K562 (cell line): Measurements from ENCODE around the gene ZNF514. TPM values are rescaled to one million over a fixed set of nuclear protein-coding genes. Genes with fewer than 3 reads are reported as not detected.

ENCODE experiments used
- ATF4 ChIP-seq: fragments of 450-650 bp; formaldehyde crosslinking; IDR thresholded peaks from 2 replicates; pipeline ENCODE4 v1.4.0; 2022; ENCODE audit warnings: mild to moderate bottlenecking, moderate library complexity
- E2F3 ChIP-seq: fragments of 250-450 bp; sonication (Bioruptor Pico); IDR thresholded peaks from 2 replicates; pipeline ENCODE4 v1.4.0; 2020; ENCODE audit warnings: mild to moderate bottlenecking
- EGR1 ChIP-seq: fragments of 450-650 bp; conservative IDR thresholded peaks from 2 replicates; pipeline ENCODE4 v1.6.1; 2017; ENCODE audit warnings: mild to moderate bottlenecking
- ELF4 ChIP-seq: fragments of 450-650 bp; formaldehyde crosslinking; IDR thresholded peaks from 2 replicates; pipeline ENCODE4 v1.4.0; 2022; ENCODE audit warnings: missing genetic modification characterization
- ELK1 ChIP-seq: sonication (generic); formaldehyde crosslinking; IDR thresholded peaks from 2 replicates; pipeline ENCODE4 v1.8.1; 2022; ENCODE audit warnings: missing genetic modification reagents
- ETS2 ChIP-seq: IDR thresholded peaks from 2 replicates; pipeline ENCODE4 v1.6.1; 2016; ENCODE audit warnings: borderline replicate concordance, missing genetic modification characterization, mild to moderate bottlenecking, moderate library complexity, missing compliant biosample characterization; ENCODE audit not compliant: poor library complexity, severe bottlenecking
- FIP1L1 ChIP-seq: fragments of 200-400 bp; formaldehyde crosslinking; IDR thresholded peaks from 2 replicates; pipeline ENCODE4 v1.6.1; 2018; ENCODE audit warnings: mild to moderate bottlenecking, low read depth, low read length; ENCODE audit not compliant: poor library complexity, severe bottlenecking
- MBD1 ChIP-seq: fragments of 250-450 bp; sonication (Bioruptor Pico); IDR thresholded peaks from 2 replicates; pipeline ENCODE4 v1.8.0; 2022; ENCODE audit warnings: inconsistent platforms
- MNT ChIP-seq, 2 experiments: fragments of 450-650 bp; conservative IDR thresholded peaks; 2 replicates each; pipeline ENCODE4 v1.6.1; 2017; ENCODE audit warnings: mild to moderate bottlenecking in 2 of 2, moderate library complexity in 2 of 2
- RFX7 ChIP-seq: fragments of 250-450 bp; sonication (Bioruptor Pico); IDR thresholded peaks from 2 replicates; pipeline ENCODE4 v1.5.1; 2021; ENCODE audit warnings: mild to moderate bottlenecking
- VEZF1 ChIP-seq: fragments of 200-800 bp; sonication (Bioruptor generic); IDR thresholded peaks from 2 replicates; pipeline ENCODE4 v1.6.1; 2017; ENCODE audit warnings: missing genetic modification characterization, missing compliant biosample characterization
- ZBTB11 ChIP-seq, 3 experiments: fragments of 200-800 bp in 1 of 3; fragments of 250-450 bp in 1 of 3; fragments of 450-650 bp in 1 of 3; sonication (Bioruptor Pico) in 1 of 3; sonication (Bioruptor generic) in 1 of 3; formaldehyde crosslinking in 1 of 3; IDR thresholded peaks; 2 replicates each; pipeline versions ENCODE4 v1.6.1 to v1.8.0; 2016 to 2022; ENCODE audit warnings: mild to moderate bottlenecking in 2 of 3, missing genetic modification characterization in 2 of 3, missing compliant biosample characterization in 1 of 3, moderate library complexity in 1 of 3
- ZNF444 ChIP-seq: fragments of 250-450 bp; sonication (Bioruptor Pico); IDR thresholded peaks from 2 replicates; pipeline ENCODE4 v1.4.0; 2020; ENCODE audit warnings: mild to moderate bottlenecking, moderate library complexity
- ZNF699 ChIP-seq: fragments of 250-450 bp; sonication (Bioruptor Pico); IDR thresholded peaks from 2 replicates; pipeline ENCODE4 v1.8.0; 2021; ENCODE audit warnings: mild to moderate bottlenecking, moderate library complexity; ENCODE audit not compliant: insufficient replicate concordance
- polyA plus RNA-seq, 8 experiments: library from polyadenylated mRNA; depleted of rRNA in 4 of 8; stranded (reverse) in 5 of 8; unstranded in 3 of 8; fragments of >200 nt; fragmentation: Nextera tagmentation in 2 of 8; fragmentation: Illumina TruSeq in 1 of 8; extraction: Ambion mirVana in 2 of 8; extraction: Trizol in 1 of 8; gene quantifications; 2 replicates each; pipeline versions ENCODE4 v1.2.1 to v1.2.3, GENCODE V29; 2011 to 2014; ENCODE audit warnings: inconsistent platforms in 1 of 8, missing spikeins in 1 of 8
- total RNA-seq, 7 experiments: library from RNA; depleted of rRNA in 6 of 7; stranded (reverse); fragments of >200 nt in 6 of 7; fragmentation: Illumina TruSeq in 2 of 7; extraction: Trizol in 2 of 7; gene quantifications; 2 replicates each; pipeline versions ENCODE4 v1.2.1 to v1.2.3, GENCODE V29; 2011 to 2021; ENCODE audit warnings: low replicate concordance in 1 of 7

Gene ZNF514
- total and polyA plus RNA-seq, 9 of the 15 experiments (the other 6 are each of a cell fraction or from before 2014, with no cell fraction given) = 7.5 to 17.7 (median 11.4) TPM

- TF ChIP-seq ZBTB11 (CRISPR knock-in tag; IDR thresholded peaks at IDR 0.05) (no peak), ELF4 (CRISPR knock-in tag) (no peak), E2F3 (CRISPR knock-in tag) (no peak), MNT (conservative IDR thresholded peaks at IDR 0.05) (peak in 1 of 2 experiments; percentile 39; a peak in 1 of 4 replicates), MBD1 (CRISPR knock-in tag) (no peak), ATF4 (no peak), FIP1L1 (peak; percentile 54), ZNF444 (no peak), VEZF1 (CRISPR knock-in tag) (no peak), ETS2 (tag) (no peak), ELK1 (CRISPR knock-in tag) (no peak), ZNF699 (no peak), EGR1 (0 out of 2 replicates have a peak, but pooled peaks have one; percentile 8), RFX7 (no peak)
Observed at GRCh38 chr2:95158891-95159619, 593 bp downstream of the ZNF514 start (continued).
